Hepatocyte (in vitro differentiated cells): ENCODE measurements around the gene DVL1.

Experiments used
- CTCF ChIP-seq: fragments of 200-600 bp; sonication (generic); IDR thresholded peaks from 2 replicates; pipeline ENCODE4 v1.5.1; 2016; ENCODE audit warnings: antibody characterized with exemption, mild to moderate bottlenecking; ENCODE audit not compliant: poor library complexity
- EZH2phosphoT487 ChIP-seq: fragments of 200-600 bp; sonication (generic); IDR thresholded peaks from one replicate; pipeline ENCODE4 v1.6.1; 2018; ENCODE audit warnings: antibody characterized with exemption, mild to moderate bottlenecking, low read depth, moderate library complexity; ENCODE audit not compliant: unreplicated experiment, severe bottlenecking

GRCh38 chr1:1398677-1399186 lies 49.5 kb upstream of the DVL1 start:
- TF ChIP-seq CTCF (no peak), EZH2phosphoT487 (no peak)
